Type B pancreatic cell (in vitro differentiated cells): Measurements from ENCODE around the gene CD300C. TPM values are rescaled to one million over a fixed set of nuclear protein-coding genes. Genes with fewer than 3 reads are reported as not detected.

ENCODE experiments used
- DNase-seq: peaks from one replicate; pipeline ENCODE4 v3.0.0; 2021; ENCODE audit warnings: mixed read lengths; ENCODE audit not compliant: unreplicated experiment; ENCODE audit errors: extremely low spot score
- H3K27ac Mint-ChIP-seq: 2 replicates; pipeline ENCODE4 v1.8.0; 2021; ENCODE audit warnings: mild to moderate bottlenecking, mixed read lengths
- H3K27me3 Mint-ChIP-seq: 2 replicates; pipeline ENCODE4 v1.8.0; 2021; ENCODE audit warnings: mixed read lengths
- H3K36me3 Mint-ChIP-seq: 2 replicates; pipeline ENCODE4 v1.8.0; 2021; ENCODE audit warnings: mixed read lengths
- H3K4me1 Mint-ChIP-seq: one replicate; pipeline ENCODE4 v1.8.0; 2021; ENCODE audit warnings: mixed read lengths; ENCODE audit not compliant: unreplicated experiment
- H3K4me3 Mint-ChIP-seq: 2 replicates; pipeline ENCODE4 v1.8.0; 2021; ENCODE audit warnings: mild to moderate bottlenecking, mixed read lengths
- H3K9me3 Mint-ChIP-seq: 2 replicates; pipeline ENCODE4 v1.8.0; 2021; ENCODE audit warnings: mixed read lengths
- total RNA-seq: library from RNA; stranded (reverse); gene quantifications from 2 replicates; pipeline ENCODE4 v1.2.1, GENCODE V29; 2021; ENCODE audit warnings: low replicate concordance
- TF ChIP-seq, protein P1 (sequence below): fragments of 200-600 bp; sonication (generic); conservative IDR thresholded peaks from 2 replicates; pipeline ENCODE4 v1.5.0; 2021; ENCODE audit warnings: antibody characterized with exemption, mild to moderate bottlenecking

CD300C gene
- total RNA-seq, 1 donor from 2014 or later: not detected

DNA sequence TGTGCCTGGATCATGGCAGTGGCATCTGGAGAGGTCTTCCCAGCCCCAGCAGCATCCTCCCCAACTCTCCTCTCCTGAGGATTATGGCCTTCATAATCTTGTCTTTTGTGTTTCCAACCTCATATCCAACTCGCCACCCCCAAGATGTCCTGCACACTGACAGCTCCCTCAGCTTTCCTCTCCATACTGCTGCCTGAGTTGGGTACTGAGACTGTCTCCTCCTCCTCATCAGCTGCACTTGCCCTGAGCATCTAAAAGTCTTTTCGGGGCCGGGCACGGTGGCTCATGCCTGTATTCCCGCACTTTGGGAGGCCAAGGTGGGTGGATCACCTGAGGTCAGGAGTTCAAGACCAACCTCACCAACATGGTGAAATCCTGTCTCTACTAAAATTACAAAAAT, 16.7 kb downstream of the CD300C start:
- DNase-seq: peak; percentile 56
- Mint-ChIP-seq H3K4me1 (no peaks in the 10 kb centered on the region), H3K27me3 (peaks cover 51% of the 10 kb centered on the region)

DNA sequence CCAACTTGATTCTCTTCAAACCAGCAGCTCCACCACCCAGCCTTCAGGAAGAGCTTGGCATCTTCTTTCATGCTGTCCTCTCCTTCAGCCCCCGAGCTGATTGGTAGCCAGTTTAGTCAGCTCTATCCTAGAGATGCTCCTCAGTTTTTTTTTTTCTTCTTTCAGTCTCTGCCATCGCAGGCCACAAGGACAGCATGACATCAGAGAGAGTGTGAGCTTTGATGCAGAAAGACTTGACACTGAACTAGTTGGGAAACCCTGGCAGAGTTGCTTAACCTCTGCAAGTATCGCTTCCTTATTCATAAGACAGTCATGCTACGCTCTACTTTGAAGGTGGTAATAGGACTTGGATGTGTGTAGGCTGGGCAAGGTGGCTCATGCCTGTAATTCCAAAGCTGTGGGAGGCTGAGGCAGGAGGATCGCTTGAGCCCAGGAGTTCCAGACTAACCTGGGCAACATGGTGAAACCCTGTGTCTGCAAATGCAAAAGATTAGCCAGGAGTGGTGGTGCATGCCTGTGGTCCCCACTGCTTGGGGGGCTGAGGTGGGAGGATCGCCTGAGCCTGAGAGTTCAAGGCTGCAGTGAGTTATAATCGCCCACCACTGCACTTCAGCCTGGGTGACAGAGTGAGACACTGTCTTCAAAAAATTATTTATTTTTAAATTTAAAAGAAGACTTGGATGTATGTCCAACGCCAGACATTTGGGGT, 17.3 kb downstream of the CD300C start:
- Mint-ChIP-seq H3K4me3 (no peak overlapping the region), H3K36me3 (no peaks in the 10 kb centered on the region), H3K27ac (no peak overlapping the region), H3K9me3 (no peaks in the 10 kb centered on the region), H3K4me1 (no peaks in the 10 kb centered on the region), H3K27me3 (peaks cover 56% of the 10 kb centered on the region)
- TF ChIP-seq, protein P1, sequence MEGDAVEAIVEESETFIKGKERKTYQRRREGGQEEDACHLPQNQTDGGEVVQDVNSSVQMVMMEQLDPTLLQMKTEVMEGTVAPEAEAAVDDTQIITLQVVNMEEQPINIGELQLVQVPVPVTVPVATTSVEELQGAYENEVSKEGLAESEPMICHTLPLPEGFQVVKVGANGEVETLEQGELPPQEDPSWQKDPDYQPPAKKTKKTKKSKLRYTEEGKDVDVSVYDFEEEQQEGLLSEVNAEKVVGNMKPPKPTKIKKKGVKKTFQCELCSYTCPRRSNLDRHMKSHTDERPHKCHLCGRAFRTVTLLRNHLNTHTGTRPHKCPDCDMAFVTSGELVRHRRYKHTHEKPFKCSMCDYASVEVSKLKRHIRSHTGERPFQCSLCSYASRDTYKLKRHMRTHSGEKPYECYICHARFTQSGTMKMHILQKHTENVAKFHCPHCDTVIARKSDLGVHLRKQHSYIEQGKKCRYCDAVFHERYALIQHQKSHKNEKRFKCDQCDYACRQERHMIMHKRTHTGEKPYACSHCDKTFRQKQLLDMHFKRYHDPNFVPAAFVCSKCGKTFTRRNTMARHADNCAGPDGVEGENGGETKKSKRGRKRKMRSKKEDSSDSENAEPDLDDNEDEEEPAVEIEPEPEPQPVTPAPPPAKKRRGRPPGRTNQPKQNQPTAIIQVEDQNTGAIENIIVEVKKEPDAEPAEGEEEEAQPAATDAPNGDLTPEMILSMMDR: no peak
- peak; percentile 27 for DNase-seq

More for the DNA sequence above, 16.7 kb downstream of the CD300C start:
- Mint-ChIP-seq H3K4me3 (no peak overlapping the region), H3K36me3 (no peaks in the 10 kb centered on the region), H3K9me3 (no peaks in the 10 kb centered on the region), H3K27ac (no peak overlapping the region)
- TF ChIP-seq, protein P1: no peak

DNA sequence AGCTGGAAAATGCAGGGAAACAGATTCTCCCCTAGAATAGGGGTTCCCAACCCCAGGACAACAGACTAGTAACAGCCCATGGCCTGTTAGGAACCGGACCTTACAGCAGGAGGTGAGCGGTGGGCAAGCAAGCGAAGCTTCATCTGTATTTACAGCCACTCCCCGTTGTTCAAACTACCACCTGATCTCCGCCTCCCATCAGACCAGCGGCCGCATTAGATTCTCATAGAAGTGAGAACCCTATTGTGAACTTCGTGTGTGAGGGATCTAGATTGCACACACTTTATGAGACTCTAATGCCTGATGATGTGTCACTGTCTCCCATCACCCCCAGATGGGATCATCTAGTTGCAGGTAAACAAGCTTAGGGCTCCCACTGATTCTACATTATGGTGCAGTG, 18.2 kb downstream of the CD300C start:
- DNase-seq: peak; percentile 15
- Mint-ChIP-seq H3K4me1 (no peaks in the 10 kb centered on the region), H3K36me3 (no peaks in the 10 kb centered on the region), H3K27ac (no peak overlapping the region), H3K9me3 (no peaks in the 10 kb centered on the region), H3K27me3 (peaks cover 57% of the 10 kb centered on the region), H3K4me3 (no peak overlapping the region)
- TF ChIP-seq, protein P1: no peak

DNA sequence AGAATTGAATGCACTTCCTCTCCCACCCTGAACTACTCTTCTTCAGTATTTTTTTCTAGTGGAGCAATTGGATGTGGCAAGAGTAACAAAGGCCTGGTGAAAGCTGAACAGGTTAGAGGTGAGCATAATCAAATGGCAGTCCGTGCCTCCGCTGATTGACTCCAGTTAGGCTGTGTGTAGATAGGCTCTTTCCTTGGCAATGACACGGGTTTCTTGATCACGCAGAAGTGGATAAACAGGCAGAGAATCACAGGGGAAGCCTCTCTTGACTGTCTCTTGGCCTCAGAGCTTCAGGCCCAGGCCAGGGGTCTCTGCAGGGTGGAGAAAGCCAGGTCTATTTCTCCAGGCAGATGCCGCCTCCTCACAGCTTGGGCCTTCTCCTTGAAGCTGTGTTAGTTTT, 18.8 kb downstream of the CD300C start:
- Mint-ChIP-seq H3K9me3 (no peaks in the 10 kb centered on the region), H3K4me3 (no peak overlapping the region), H3K27ac (no peak overlapping the region), H3K36me3 (no peaks in the 10 kb centered on the region), H3K27me3 (peaks cover 54% of the 10 kb centered on the region), H3K4me1 (no peaks in the 10 kb centered on the region)
- TF ChIP-seq, protein P1: no peak
- DNase-seq: peak; percentile 32

DNA sequence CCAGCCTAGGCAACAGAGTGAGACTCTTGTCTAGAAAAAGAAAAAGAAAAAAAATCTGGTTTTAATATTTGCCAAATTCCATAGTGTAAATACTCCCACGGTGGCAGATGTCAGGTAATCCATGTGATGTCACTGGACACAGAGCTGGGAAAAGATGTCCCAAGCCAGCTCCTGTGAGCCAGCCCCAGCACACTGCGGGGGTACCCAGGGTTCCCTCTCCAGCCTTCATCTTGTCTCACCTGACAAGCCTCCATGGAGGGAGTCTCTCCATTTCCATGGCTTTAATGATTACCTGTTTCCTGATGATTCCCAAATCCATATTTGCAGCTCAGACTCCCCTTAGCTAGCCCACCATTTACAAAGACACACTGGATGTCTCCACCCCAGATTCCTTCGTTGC, 19.2 kb downstream of the CD300C start:
- TF ChIP-seq, protein P1: no peak
- peaks cover 54% of the 10 kb centered on the region for H3K27me3 Mint-ChIP-seq
- no peaks in the 10 kb centered on the region for H3K9me3 Mint-ChIP-seq
- no peaks in the 10 kb centered on the region for H3K36me3 Mint-ChIP-seq
- no peaks in the 10 kb centered on the region for H3K4me1 Mint-ChIP-seq
- H3K27ac Mint-ChIP-seq: no peak overlapping the region
- no peak overlapping the region for H3K4me3 Mint-ChIP-seq
- peak; percentile 16 for DNase-seq
